HG02970 (cell line): Measurements from ENCODE around the gene RPL14.

Source experiments
- ATAC-seq: cut with Tn5 transposase; IDR thresholded peaks from one replicate; pipeline ENCODE4 v1.9.1; 2021; ENCODE audit warnings: mild to moderate bottlenecking, moderate library complexity, moderate number of reproducible peaks; ENCODE audit not compliant: unreplicated experiment, low FRiP score

Gene RPL14

GRCh38 chr3:40516201-40516600 lies 59.1 kb downstream of the RPL14 start:
- ATAC-seq = no peak

- no peak for ATAC-seq
These were observed 60.9 kb downstream of the RPL14 start for GRCh38 chr3:40518067-40518466.
